Right ventricle myocardium superior (tissue), 1 donor: Measurements from ENCODE around the gene ZC3H11A. TPM values are rescaled to one million over a fixed set of nuclear protein-coding genes. Genes with fewer than 3 reads are reported as not detected.
"Not testable (repeated sequence)": the region's sequence is repeated elsewhere in the genome, so short reads cannot be mapped to it uniquely, and the experiment has no call there.

Source experiments
- ATAC-seq: fragments of 200-7000 bp; cut with Tn5 transposase; one replicate; pipeline ENCODE4 v1.9.1; 2020; ENCODE audit warnings: mild to moderate bottlenecking; ENCODE audit not compliant: poor library complexity
- DNase-seq: peaks from one replicate; pipeline ENCODE4 v3.0.0-alpha.2; 2020
- intact Hi-C: fragments of 100-400 bp; cut with DNase I; formaldehyde crosslinking; loops from one replicate; pipeline ENCODE4 v1.11.2; 2022
- total RNA-seq: library from RNA; stranded (reverse); fragmentation: NEBNext Ultra II Directional; extraction: Animal tissue kit (Norgen Biotek cat#: 25700); gene quantifications from one replicate; pipeline ENCODE4 v1.2.1, GENCODE V29; 2021
- donor health status: DM: no; HTN: yes; CAD: no; lungs with severe emphysema.

The ZC3H11A gene
- total RNA-seq, 1 donor from 2014 or later: 49.2 TPM

DNA sequence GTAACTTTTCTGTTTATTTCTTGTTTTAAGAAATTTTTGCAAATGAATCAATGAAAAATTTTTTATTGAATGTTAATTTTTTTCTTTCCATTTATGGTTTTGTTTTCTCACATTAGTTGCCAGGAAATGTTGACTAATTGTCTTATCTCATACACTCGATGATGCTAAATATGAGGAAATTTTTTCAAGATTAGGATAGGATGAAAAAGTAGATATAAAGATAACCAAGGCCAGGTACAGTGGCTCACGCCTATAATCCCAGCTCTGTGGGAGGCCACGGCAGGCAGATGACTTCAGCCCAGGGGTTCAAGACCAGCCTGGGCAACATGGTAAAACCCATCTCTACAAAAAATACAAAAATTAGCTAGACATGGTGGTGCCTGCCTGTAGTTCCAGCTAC is 17.8 kb upstream of the ZC3H11A start:
- ATAC-seq (no peak), DNase-seq (no peak)
- intact Hi-C loops: loop anchor here (10.0 kb wide), 1 partner anchor 273 kb away; no protein-coding TSS in a partner anchor

- DNase-seq (no peak), ATAC-seq (no peak)
- intact Hi-C loops: loop anchor here (10.0 kb wide), 1 partner anchor 273 kb away; no protein-coding TSS in a partner anchor
These were observed 17.3 kb upstream of the ZC3H11A start for GRCh38 chr1:203778146-203778545.

- no peak for ATAC-seq
- DNase-seq: no peak
- intact Hi-C loops: loop anchor here (10.0 kb wide), 1 partner anchor 274 kb away; no protein-coding TSS in a partner anchor
These were observed 16.6 kb upstream of the ZC3H11A start for GRCh38 chr1:203778789-203779188.

DNA sequence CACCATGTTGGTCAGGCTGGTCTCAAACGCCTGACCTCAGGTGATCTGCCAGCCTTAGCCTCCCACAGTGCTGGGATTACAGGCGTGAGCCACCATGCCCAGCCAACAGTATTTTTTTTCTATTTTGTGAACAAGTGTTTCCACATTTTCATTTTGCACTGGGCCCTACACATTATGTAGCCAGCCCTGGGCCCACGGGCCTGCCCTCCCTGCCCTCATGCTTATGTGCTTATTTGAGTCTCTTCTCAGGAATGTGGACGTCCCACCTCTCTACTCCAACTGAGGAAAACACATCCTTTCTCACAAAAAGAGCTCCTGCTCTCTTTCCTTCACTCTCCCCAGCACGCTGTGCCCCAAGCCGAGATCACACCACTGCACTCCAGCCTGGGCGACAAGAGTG is 13.5 kb upstream of the ZC3H11A start:
- intact Hi-C loops: no loop called here
- no peak for DNase-seq
- no peak for ATAC-seq

- intact Hi-C loops: no loop called here
- no peak for ATAC-seq
- DNase-seq: no peak
These were observed 5.5 kb upstream of the ZC3H11A start for GRCh38 chr1:203789966-203790365.

- no peak for ATAC-seq
- no peak for DNase-seq
- intact Hi-C loops: no loop called here
These were observed 3.9 kb upstream of the ZC3H11A start for GRCh38 chr1:203791498-203791897.

DNA sequence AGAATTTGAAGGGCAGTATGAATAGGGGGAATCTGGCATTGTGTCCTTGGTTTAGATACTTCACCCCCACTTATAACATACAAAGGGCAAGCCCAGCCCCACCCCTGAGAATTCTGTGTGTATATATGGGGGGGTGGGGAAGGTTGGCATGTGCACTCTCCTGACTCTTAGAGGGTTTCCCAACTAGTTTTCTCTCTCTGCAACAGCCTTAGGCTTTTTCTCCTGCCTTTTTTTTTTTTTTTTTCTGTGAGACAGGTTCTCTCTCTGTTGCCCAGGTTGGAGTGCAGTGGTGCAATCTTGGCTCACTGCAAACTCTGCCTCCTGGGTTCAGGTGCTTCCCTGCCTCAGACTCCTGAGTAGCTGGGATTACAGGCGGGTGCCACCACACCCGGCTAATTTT is 2.9 kb upstream of the ZC3H11A start:
- ATAC-seq (no peak), DNase-seq (no peak)
- intact Hi-C loops: no loop called here

GRCh38 chr1:203793561-203793960 is 1.9 kb upstream of the ZC3H11A start:
- intact Hi-C loops, ATAC-seq: not testable (repeated sequence)

DNA sequence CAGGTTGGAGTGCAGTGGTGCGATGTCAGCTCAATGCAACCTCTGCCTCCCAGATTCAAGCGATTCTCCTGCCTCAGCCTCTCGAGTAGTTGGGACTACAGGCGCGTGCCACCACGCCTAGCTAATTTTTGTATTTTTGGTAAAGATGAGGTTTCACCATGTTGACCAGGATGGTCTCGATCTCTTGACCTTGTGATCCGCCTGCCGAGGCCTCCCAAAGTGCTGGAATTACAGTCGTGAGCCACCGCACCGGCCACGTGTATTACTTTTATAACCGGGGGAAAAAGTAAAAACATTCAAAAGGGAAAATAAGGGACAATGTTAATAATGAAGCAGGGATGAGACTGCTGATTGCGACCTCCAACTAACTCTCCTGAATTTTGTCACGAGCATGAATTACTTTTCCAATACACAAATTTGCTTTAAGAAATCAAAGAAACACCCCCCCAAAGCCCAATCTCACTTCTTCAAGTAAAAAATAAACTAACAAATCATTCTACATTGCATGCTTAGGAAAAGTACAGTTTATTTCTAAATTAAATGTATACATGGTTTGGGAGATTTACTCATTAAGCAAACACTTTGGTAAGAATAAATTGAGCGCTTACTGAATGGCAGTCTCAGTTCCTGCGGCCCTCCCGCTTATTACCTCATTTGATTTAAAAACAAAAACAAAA is 521 bp upstream of the ZC3H11A start:
- intact Hi-C loops: no loop called here
- ATAC-seq (no peak), DNase-seq (no peak)

More at GRCh38 chr1:203793561-203793960, 1.9 kb upstream of the ZC3H11A start:
- DNase-seq: not testable (repeated sequence)

DNA sequence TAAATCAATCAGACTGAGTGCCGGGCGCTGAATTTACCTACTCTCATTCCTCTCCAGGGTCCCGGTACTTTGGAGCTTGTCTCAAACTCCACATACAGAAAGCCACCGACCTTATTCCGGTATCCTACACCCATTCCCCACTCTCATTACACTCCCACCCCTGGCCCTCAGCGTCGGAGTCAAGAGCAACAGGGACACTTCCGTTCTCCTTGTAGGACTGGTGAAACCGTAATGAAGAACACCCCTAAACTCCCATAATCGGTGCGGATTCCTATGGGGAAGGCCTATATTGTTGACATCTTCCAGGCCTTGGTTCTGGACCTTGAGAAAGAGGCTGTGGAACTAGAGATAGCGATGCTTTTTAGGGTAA is 798 bp downstream of the ZC3H11A start:
- DNase-seq (no peak), ATAC-seq (peak; percentile 17)
- intact Hi-C loops: no loop called here

DNA sequence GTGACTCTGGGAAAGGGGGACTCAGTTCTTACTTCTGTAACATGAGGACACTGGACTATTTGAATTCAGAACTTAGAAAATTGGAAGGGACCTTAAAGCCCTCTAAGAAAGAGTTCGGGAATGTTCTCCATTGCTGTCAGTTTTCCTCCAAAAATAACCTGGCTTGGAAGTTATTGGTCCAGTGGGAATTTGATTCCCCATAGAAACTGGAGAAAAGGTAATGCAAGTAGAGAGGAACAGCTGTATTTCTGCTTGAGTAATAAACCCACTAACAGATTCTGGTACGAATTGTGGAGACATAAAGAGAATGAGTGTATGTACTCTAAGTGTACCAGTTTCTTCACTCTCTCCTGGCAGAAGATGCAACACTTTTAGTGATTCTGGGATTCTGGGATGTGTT is 1.8 kb downstream of the ZC3H11A start:
- intact Hi-C loops: no loop called here
- no peak for ATAC-seq
- DNase-seq: no peak

DNA sequence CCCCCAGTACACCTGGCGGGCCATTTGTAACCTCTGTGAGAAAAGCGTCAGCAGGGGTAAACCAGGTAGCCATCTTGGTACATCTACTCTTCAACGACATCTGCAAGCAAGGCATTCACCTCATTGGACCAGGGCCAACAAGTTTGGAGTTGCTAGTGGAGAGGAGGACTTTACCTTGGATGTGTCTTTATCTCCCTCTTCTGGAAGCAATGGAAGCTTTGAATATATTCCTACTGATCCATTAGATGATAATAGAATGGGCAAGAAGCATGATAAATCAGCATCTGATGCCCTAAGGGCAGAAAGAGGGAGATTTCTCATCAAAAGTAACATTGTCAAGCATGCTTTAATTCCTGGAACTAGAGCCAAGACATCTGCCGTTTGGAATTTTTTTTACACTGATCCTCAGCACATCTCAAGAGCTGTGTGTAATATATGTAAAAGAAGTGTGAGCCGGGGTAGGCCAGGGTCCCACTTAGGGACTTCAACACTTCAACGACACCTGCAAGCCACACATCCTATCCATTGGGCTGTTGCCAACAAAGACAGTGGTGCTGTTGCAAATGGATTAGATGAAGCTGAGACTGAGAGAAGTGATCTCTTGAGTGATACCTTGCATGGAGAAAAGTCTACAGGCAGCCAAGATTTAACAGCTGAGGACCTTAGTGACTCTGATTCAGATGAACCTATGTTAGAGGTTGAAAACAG is 2.7 kb downstream of the ZC3H11A start:
- DNase-seq (no peak), ATAC-seq (no peak)
- intact Hi-C loops: no loop called here

DNA sequence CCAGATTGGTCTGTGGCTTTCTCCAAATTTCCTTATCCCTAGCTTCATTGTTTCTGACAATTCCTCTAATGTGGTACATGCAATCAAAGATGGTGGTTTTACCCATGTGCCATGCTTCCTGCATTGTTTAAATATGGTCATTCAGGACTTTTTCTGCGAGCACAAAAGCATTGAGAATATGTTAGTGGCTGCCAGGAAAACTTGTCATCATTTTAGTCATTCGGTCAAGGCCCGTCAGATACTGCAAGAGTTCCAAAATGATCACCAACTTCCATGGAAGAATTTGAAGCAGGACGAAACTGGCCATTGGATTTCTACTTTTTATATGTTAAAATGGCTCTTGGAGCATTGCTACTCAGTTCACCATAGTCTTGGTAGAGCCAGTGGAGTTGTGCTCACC is 3.7 kb downstream of the ZC3H11A start:
- ATAC-seq: no peak
- intact Hi-C loops: no loop called here
- DNase-seq: no peak

GRCh38 chr1:203799971-203800370 is 4.5 kb downstream of the ZC3H11A start:
- intact Hi-C loops: no loop called here
- ATAC-seq (no peak), DNase-seq (no peak)

DNA sequence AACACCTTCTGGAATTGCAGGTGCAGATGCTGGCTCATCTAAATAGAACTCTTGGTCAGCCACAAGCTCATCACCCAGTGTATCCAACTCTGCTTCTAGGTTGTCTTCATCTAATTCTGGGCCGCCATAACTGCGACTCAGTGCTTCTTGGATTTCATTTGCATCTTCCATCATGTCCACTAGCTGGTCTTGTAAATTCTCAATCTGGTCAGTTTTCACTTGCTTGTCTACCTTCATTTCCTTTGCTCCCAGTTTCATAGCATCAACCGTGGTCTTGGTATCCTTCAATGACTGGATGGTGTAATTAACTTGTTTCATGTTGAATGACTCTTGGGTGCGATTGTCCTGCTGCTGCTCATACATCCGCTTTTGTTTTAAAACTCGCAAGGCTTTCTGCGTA is 10.3 kb downstream of the ZC3H11A start:
- intact Hi-C loops: no loop called here
- DNase-seq: no peak
- ATAC-seq: no peak

DNA sequence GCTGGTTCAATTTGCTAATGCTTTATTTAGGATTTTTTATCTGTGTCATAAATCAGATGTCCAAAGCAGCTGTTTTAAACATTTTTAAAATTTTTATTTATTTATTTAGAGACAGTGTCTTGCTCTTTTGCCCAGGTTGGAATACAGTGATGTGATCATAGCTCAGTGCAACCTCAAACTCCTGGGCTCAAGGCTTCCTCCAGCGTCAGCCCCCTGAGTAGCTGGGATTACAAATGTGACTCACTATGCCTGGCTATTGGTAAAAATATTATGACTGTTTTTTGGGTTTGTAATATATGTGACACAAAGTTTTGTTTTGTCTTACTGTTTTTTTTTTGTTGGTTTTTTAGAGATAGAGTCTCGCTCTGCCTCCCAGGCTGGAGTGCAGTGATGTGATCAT is 11.8 kb downstream of the ZC3H11A start:
- no peak for ATAC-seq
- intact Hi-C loops: no loop called here

DNA sequence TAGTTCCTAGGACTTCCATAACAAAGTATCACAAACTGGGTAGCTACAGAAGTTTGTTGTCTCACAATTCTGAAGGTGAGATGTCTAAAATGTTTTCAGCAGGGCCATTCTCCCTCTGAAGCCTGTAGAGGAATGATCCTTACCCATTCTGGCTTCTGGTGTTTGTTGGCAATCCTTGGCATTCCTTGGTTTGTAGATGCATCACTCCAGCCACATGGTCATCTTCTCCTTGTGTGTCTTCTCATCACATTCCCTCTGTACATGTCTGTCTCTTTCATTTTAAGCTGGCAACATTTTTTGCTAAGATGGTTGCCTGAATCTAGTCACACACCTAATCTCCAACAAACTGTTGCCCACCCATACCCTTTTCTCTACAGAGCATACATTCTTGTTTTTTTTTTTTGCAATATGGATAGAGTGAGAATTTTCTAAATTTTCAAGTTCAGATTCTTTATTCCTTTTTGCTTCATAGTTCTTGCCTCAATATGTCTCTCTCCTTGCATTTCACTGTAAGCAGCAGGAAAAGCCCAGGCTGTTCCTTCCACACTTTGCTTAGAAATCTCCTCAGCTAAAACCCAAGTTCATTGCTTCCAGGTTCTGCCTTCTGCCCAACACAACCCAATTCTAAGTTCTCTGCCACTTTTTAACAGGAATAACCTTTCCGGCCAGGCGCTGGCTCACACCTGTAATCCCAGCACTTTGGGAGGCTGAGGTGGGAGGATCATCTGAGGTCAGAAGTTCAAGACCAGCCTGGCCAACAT is 18.3 kb downstream of the ZC3H11A start:
- intact Hi-C loops: loop anchor here (2.0 kb wide), 1 partner anchor 21 kb away; no protein-coding TSS in a partner anchor

More for the DNA sequence above, 11.8 kb downstream of the ZC3H11A start:
- no peak for DNase-seq

DNA sequence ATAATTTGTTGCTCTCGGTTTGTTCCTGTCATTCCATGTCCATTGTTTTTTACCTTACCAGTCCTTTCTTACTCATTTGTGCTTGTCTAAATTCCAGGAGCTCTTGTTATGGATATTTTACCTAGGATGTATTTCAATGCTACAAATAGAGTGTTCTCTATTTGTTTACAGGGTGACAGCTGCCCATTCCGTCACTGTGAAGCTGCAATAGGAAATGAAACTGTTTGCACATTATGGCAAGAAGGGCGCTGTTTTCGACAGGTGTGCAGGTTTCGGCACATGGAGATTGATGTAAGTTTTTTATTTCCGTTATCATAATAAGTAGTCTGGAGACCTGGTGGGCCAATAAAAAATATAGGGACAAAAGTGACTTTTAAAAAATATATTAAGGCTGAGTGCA is 23.0 kb downstream of the ZC3H11A start:
- DNase-seq (no peak), ATAC-seq (no peak)
- intact Hi-C loops: no loop called here

More for the DNA sequence above, 18.3 kb downstream of the ZC3H11A start:
- ATAC-seq (no peak), DNase-seq (no peak)

- intact Hi-C loops: no loop called here
- ATAC-seq: no peak
- DNase-seq: no peak
These were observed 27.9 kb downstream of the ZC3H11A start for GRCh38 chr1:203823306-203823705.

GRCh38 chr1:203826175-203826574 is 30.8 kb downstream of the ZC3H11A start:
- DNase-seq: no peak
- ATAC-seq: no peak
- intact Hi-C loops: no loop called here
